ENCODE results near the gene SUPT4H1.
A peak's percentile ranks its signal among the peaks of the same experiment; 100 is the strongest.

Gene SUPT4H1

DNA sequence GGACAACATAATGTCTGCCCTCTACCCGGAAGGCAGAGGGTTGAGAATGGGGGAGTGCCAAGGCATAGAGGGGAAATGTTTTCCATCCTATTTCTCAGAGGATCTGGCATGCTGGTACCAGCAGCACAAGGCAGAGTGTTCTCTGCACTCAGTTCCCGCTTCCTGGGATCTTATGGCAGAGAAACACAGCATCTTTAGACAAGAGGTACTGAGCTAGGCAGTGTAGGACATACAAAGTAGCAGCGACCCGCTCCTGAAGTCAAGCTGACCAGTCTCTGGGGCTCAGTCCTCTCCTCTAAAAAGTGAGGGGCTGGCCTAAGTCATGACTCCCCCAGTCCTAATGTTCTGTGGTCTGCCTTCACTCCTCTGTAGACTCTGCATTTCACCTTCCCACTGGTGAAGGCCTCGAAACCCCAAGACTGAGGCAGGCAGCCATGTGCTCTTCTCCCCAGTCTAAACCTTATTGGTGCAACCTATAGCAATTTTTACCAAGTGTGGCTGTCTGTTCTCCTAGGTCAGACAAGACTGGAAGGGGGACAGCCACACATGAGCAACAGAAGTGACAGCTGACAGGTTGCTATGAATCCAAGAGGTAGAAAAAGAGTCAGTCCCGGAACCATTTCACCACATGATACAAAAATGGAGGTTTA is 12.1 kb downstream of the SUPT4H1 start:
- no peak for DNase-seq (ENCODE audit: low spot score)

DNA sequence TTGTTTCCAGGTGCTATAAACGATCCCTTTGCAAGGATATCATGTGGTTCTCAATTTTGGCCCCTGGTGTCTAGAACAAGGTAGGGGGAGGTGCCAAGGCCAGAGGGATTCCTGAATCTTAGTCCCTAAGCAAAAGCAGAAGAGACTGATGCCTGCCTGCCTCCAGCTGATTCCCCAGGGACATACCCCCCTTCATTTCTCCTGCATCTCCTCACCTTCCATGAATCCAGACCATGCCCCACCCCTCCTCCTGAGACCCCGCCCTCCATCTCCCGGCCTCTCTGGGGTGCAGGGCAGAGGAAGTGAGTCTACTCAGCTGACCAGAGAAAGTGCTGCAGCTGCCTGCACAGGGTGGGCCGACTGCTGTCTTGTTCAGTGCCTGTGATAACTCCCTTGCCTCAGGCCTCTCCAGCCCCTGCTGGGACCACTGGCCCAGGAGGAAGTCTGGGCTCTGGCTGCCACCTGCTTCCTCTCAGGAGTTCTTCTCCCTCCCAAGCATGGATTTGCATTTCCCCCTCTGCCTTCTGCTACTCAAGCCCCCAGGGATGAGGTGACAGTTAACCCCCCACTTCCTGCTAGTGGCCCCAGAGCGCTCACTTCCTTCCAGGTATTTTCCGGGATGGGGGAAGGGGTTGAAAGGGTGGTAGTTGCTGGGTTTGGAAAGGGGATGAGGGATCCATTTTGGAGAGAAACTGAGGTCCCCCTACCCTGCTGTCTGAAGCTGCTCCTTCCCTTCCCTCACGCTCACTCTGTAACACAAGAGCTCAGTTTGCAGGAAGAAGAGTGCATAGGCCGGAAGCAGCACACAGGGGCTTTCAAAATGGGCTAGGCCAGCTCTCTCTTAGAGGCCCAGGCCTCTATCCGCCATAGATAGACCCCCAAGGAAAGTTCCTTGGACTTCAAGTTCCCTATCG is 12.9 kb downstream of the SUPT4H1 start:
- DNase-seq (ENCODE audit: low spot score), result peak; percentile 72

DNA sequence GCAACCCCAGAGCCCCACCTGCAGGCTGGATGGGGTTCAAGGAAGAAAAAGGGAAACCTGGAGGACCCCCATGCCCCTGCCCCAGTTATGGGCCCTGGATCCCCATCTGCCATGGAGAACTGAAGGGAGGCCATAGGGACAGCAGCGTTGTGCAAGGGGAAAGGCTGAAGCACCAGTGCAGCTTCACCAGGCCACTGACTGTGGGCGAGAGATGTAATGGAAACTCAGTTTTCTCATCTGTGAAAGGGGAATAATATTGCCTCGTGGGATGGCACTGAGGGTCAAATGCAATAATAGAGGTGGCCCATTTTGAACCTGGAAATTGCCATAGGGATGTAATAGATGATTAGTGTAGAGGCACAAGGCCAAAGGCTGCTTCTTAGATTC is 13.6 kb downstream of the SUPT4H1 start:
- DNase-seq (ENCODE audit: low spot score), result no peak

- DNase-seq (ENCODE audit: low spot score), result peak; percentile 91
Observed at GRCh38 chr17:58337600-58338453, 14.2 kb downstream of the SUPT4H1 start.

DNA sequence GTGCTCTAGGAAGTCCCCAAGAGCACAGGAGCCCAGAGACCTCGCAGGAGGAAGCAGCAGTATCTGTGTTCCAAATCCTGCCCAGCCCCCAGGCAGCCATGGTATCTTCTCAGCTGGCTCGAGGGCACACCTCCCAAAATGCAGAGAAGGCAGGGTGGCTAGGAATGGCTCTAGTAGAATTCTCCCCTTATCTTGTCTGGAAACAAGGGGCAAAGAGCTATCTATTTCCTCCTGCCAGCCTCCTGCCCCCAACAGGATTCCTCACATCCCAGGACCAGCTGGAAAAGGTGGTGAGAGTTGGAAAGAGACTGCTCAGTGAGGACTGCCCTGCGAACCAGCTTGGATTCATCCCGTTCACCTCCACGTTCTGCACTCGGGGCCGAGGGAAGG is 14.8 kb downstream of the SUPT4H1 start:
- no peak for DNase-seq (ENCODE audit: low spot score)

DNA sequence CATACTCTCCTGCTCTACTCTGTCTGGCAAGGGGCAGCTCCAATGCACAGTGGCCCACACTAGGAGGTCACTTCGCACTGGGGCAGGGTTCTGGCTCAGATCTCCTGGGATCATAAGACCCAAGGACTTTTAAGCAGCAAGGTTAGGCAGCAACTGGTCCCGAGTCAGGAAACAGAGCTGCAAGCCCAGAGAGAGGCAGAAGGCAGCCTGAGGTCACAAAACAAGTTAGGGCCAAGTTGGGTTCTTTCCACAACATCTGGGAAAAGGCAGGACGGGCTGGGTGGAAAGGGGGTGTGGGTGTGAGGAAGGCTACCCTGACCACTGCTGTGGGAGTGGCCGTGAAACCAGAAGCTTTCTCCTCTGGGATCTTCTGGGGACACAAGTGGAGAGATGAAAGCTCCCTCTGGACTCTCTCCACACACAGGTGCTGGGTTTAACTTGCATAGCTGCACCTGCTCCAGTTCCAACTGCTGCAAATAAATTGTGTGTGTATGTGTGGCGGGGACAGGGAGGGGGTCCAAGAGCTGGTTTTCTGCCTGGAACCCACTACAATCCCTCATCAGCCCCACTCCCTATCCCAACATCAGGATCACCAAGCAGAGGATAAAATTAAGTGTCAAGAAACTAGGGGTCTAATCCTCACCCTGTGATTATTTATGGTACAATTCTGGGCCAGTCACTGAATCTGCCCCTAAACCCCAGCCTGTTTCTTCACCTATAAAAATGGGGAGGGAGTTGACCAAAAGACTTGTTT is 15.4 kb downstream of the SUPT4H1 start:
- peak; percentile 80 for DNase-seq (ENCODE audit: low spot score)

DNA sequence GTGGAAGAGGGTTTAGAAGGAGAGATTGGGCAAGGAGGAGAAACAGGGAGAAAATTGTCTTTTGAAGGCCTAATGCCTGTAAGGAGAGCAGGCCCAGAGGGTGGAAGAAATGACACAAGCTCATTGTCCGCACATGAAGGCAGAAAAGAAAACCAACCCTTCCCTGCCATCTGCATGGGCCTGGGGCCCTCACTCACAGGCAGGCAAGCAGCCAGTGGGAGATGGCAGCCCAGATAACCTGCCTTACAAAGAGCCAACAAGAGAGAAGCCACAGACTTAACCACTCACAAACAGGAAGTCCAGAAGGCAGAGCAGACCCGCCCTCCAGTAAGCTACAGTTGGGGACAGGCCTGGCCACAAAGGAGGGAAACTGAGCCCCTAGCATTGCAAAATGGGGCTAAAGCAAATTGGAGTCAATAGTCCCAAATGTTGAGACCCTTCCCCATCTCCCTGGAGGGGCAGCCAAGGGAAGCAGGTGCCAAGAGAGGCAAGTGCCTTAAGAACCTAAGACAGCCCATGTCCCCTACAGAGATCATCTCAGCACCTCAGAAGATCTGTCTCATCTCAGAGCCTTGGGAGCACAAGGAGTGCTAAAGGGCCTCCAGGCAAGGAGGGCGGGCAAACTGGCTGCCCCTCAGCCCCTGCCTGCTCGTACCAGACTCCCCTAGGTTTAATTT is 16.1 kb downstream of the SUPT4H1 start:
- DNase-seq (ENCODE audit: low spot score), result no peak

- no peak for DNase-seq (ENCODE audit: low spot score)
Observed at GRCh38 chr17:58335061-58335731, 16.8 kb downstream of the SUPT4H1 start.

DNA sequence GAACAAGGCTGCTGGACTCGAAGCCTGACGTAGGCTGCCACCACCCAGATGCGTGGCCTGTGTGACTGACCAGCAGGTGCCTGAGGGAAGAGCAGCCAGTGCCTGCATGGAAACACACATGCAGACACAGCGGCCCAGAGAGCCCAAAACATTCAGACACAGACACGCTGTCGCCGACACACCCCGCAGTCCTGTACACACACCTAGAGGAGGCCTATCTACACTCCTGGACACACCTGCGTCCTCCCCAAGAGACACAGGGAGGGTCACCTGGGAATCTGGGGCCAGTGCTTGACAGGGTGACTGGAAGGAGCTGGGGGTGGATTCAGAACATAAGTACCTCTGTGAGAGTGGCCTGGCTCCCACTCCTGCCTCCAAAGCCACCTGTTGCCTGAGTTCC is 17.3 kb downstream of the SUPT4H1 start:
- no peak for DNase-seq (ENCODE audit: low spot score)

DNA sequence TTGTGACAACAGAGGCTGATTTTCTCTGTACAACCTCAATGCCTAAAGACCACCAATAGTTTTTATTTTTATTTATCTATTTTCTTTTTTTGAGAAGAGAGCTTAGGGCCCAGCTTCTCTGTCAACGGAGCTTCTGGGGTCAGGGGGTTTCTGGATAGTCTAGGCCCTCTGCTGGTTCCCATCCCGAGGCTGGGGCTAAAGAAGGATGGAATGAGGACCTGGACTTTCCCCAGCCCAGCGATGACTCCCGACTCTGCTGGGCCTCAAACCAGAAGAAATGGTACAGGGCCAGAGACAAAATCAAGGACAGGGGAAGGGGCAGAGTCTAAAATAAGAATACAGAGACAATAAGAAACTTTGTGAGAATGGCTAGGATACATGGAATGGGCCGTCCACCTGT is 17.7 kb downstream of the SUPT4H1 start:
- no peak for DNase-seq (ENCODE audit: low spot score)

DNA sequence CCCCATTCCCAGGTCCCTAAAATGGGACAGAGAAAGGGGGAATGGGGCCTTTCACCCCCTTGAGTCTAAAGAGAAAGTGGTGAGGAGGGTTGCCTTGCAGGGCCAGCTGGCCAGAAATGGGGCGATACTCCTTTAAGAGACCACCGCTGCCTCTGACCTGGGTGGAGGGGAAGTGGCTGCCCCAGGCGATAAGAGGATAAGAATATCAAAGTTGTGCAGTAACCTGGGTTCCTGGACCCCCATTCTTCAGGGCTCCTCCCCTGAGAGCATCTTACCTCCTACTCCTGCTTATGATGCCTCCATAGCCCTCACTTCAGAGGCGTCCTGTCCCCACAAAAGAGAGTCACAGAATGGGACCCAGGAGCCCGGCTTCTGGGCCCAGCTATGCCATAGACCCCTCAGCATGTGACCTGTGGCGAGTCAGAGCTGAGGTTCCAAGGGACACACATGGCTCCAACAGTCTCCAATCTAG is 18.2 kb downstream of the SUPT4H1 start:
- DNase-seq (ENCODE audit: low spot score), result no peak

- no peak for DNase-seq (ENCODE audit: low spot score)
Observed at GRCh38 chr17:58332778-58333735, 18.9 kb downstream of the SUPT4H1 start.

DNA sequence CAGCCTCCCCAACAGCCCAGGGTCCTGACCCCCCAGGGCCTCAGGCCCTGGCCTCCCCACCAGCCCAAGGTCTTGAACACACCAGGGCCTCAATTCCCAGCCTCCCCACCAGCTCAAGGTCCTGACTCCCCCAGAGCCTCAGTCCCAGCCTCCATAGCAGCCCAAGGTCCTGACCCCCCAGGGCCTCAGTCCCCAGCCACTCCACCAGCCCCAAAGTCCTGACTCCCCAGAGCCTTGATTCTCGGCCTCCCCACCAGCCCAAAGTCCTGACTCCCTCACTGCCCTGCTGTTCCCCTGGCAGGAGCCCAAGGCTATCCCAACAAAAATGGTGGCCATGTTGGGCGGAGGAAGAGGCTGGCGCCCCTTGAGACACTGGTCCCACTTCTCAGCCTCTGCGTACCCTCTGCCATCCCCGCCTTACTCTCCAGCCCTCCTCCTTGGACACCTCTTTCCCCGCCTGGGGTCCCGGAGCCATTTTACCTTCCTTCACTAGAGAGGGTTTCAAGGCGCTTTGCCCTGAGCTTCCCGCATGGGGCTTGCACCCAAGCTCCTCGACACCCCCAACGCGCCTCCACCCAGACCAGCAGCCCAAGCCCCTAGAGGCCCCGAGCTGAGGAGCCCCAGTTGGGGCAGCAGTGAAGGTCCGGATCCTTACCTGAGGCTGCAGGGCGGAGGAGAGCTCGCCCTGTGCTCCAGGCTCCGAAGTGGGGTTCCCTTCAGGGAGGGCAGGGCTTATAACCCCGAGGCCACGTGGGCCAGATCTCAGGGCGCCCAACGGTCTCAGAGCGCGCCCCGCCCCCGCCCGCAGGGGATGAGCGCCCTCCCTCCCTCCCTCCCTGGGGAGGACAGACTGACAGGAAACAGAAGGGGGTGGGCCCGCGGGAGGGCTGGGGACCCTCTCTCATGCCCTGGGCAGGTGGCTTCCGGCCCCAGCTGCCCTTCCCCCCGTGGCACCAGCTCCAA is 19.9 kb downstream of the SUPT4H1 start:
- DNase-seq (ENCODE audit: low spot score), result no peak

- no peak for DNase-seq (ENCODE audit: low spot score)
Observed at GRCh38 chr17:58330997-58331814, 20.8 kb downstream of the SUPT4H1 start.

- no peak for DNase-seq (ENCODE audit: low spot score)
Observed at GRCh38 chr17:58330538-58330996, 21.4 kb downstream of the SUPT4H1 start.

DNA sequence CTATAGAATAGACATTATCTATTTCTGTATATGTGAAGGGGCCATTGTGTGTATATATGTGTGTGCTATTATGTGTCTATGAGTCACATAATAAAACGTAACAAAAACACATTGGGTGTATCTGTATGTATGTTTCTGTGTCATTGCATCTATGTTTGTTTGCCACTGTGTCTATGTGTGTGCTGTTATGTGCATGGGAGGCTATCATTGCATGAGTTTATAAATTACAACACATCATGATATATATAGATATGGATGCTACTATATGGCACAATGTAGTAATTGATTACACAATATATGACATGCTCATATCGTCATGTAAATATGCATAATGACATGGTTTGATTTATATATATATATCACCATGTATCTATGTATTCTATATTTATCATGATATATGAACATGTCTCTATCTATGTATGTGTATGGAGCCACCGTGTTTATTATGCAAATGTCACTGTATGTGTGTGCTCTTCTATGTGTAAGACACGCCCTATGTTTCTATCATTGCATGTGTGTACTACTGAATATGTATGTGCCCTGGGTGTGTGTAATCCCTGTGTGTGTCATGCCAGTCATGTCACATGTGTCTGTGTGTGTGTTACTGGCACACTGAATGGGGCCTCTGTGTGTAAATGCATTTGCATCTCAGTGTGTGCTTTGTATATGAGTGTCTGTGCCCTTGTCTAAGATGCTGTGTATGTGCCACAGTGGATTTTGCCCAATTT is 22.0 kb downstream of the SUPT4H1 start:
- DNase-seq (ENCODE audit: low spot score), result no peak

All from GM03348 (cell line).